Activated CD4-positive, alpha-beta T cell treated with anti-CD3 and anti-CD28 coated beads, Interleukin-2, amount 10 ng/mL, durations not matched to agents 24 days and 14 days (primary cell): ENCODE data around the gene MRPL9. TPM values are rescaled to one million over a fixed set of nuclear protein-coding genes. Genes with fewer than 3 reads are reported as not detected.
"Not testable (repeated sequence)": the region's sequence is repeated elsewhere in the genome, so short reads cannot be mapped to it uniquely, and the experiment has no call there.

Experiments used
- DNase-seq: peaks from one replicate; pipeline ENCODE4 v3.0.0; 2022
- H3K27ac Mint-ChIP-seq: one replicate; pipeline ENCODE4 v1.8.0; 2022; ENCODE audit warnings: mild to moderate bottlenecking, mixed read lengths
- H3K27me3 Mint-ChIP-seq: one replicate; pipeline ENCODE4 v1.8.0; 2022; ENCODE audit warnings: mixed read lengths
- H3K36me3 Mint-ChIP-seq: one replicate; pipeline ENCODE4 v1.8.0; 2022; ENCODE audit warnings: low read depth, mild to moderate bottlenecking, mixed read lengths
- H3K4me1 Mint-ChIP-seq: one replicate; pipeline ENCODE4 v1.8.0; 2021; ENCODE audit warnings: mixed read lengths
- H3K4me3 Mint-ChIP-seq: one replicate; pipeline ENCODE4 v1.8.0; 2022; ENCODE audit warnings: mild to moderate bottlenecking, moderate library complexity, mixed read lengths
- H3K9me3 Mint-ChIP-seq: one replicate; pipeline ENCODE4 v1.8.0; 2021; ENCODE audit warnings: mixed read lengths
- intact Hi-C: fragments of 100-400 bp; cut with micrococcal nuclease; formaldehyde crosslinking; loops from one replicate; pipeline ENCODE4 v1.15.1; 2023
- total RNA-seq: library from RNA; stranded (reverse); gene quantifications from 2 replicates; pipeline ENCODE4 v1.2.3, GENCODE V29; 2022

MRPL9 gene
- total RNA-seq, 1 donor from 2014 or later, result 136 TPM

DNA sequence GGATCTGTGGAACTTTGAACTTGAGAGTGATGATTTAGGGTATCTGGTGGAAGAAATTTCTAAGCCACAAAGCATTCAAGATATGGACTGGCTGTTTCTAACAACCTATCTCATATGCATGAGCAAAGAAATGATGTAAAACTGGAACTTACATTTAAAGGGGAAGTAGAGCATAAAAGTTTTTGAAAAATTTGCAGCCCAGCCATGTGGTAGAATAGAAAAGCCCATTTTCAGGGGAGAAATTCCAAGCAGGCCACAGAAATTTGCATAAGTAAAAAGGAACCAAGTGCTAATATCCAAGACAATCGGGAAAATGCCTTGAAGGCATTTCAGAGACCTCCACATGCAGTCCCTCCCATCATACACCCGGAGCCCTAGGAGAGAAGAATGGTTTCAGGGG lies 26.3 kb downstream of the MRPL9 start:
- Mint-ChIP-seq H3K4me3 (no peak overlapping the region), H3K27me3 (peaks cover 7% of the 10 kb centered on the region), H3K36me3 (peaks cover 2% of the 10 kb centered on the region), H3K27ac (no peak overlapping the region), H3K4me1 (peaks cover 8% of the 10 kb centered on the region), H3K9me3 (peaks cover 7% of the 10 kb centered on the region)
- no peak for DNase-seq
- intact Hi-C loops, result no loop called here

GRCh38 chr1:151733995-151734394 lies 29.3 kb downstream of the MRPL9 start:
- not testable (repeated sequence) for H3K4me3 Mint-ChIP-seq, H3K4me1 Mint-ChIP-seq, DNase-seq, H3K9me3 Mint-ChIP-seq, H3K27ac Mint-ChIP-seq, H3K36me3 Mint-ChIP-seq
- H3K27me3 Mint-ChIP-seq, result peaks cover 14% of the 10 kb centered on the region
- intact Hi-C loops, result loop anchor here (2.0 kb wide), 1 partner anchor 139 kb away; no protein-coding TSS in a partner anchor

GRCh38 chr1:151733126-151733525 lies 30.2 kb downstream of the MRPL9 start:
- H3K27ac Mint-ChIP-seq, result no peak overlapping the region
- H3K27me3 Mint-ChIP-seq, result peaks cover 19% of the 10 kb centered on the region
- H3K4me3 Mint-ChIP-seq, result no peak overlapping the region
- H3K36me3 Mint-ChIP-seq, result peaks cover 2% of the 10 kb centered on the region
- intact Hi-C loops, result no loop called here
- H3K4me1 Mint-ChIP-seq, result peaks cover 3% of the 10 kb centered on the region
- H3K9me3 Mint-ChIP-seq, result peaks cover 3% of the 10 kb centered on the region
- no peak for DNase-seq

DNA sequence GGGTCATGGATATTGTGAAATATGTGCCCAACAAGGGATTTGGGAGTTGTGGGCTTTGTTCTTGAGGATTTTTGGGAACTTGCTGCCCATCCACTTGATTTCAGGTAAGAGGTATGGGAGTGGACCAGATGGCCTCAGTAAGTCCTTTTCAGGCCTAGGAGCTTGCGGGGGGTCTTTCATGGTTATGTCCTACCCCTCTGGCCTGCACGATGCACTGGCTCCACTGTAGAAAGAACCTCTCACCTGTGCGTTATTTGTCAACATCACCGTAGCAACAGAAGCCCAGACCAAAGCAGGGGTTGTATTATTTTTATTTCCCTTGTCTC lies 33.4 kb downstream of the MRPL9 start:
- DNase-seq, result no peak
- Mint-ChIP-seq H3K27ac (no peak overlapping the region), H3K9me3 (no peaks in the 10 kb centered on the region), H3K4me3 (no peak overlapping the region), H3K4me1 (peaks cover 3% of the 10 kb centered on the region), H3K27me3 (peaks cover 35% of the 10 kb centered on the region), H3K36me3 (no peaks in the 10 kb centered on the region)
- intact Hi-C loops, result no loop called here

GRCh38 chr1:151729157-151729965 lies 33.9 kb downstream of the MRPL9 start:
- intact Hi-C loops, result no loop called here
- Mint-ChIP-seq H3K4me1 (peaks cover 2% of the 10 kb centered on the region), H3K27ac (no peak overlapping the region), H3K27me3 (peaks cover 36% of the 10 kb centered on the region), H3K4me3 (no peak overlapping the region), H3K36me3 (no peaks in the 10 kb centered on the region), H3K9me3 (no peaks in the 10 kb centered on the region)
- DNase-seq, result no peak

GRCh38 chr1:151728151-151729054 lies 34.9 kb downstream of the MRPL9 start:
- Mint-ChIP-seq H3K27ac (no peak overlapping the region), H3K36me3 (no peaks in the 10 kb centered on the region), H3K4me1 (peaks cover 2% of the 10 kb centered on the region), H3K9me3 (no peaks in the 10 kb centered on the region), H3K4me3 (no peak overlapping the region), H3K27me3 (peaks cover 46% of the 10 kb centered on the region)
- DNase-seq, result no peak
- intact Hi-C loops, result no loop called here

DNA sequence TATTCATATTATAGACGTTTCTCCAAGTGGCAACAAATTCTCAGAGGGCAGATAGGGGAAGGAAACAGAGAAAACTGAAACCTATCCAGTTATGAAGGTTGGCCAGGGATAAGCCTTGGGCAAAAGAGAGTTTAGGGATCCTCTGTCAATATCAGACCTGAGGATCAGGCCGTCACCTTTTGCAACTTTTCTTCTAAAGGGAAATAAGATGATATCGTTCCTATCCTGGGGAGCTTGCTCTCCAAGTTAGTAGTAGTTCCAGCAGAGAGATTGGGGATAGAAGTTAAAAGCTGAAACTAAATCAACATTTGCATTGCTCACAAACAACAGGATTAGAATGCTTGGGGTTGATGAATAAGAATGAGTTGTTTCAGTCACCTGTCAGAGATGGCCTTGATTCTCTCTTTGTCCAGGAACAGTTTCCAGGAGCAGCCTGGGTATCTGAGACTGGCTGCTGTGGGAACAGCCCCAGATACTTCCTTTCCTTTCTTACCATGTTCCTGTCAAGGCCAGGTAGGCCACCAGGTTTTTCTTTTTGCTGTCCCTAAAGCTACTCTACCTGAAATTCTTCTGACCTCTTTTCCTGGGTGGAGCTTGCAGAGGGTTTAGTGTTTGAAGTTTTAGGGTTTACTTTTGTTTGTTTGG lies 39.4 kb downstream of the MRPL9 start:
- H3K4me3 Mint-ChIP-seq, result no peak overlapping the region
- no peaks in the 10 kb centered on the region for H3K9me3 Mint-ChIP-seq
- intact Hi-C loops, result loop anchor here (5.0 kb wide), 1 partner anchor 282 kb away; no protein-coding TSS in a partner anchor
- DNase-seq, result no peak
- no peaks in the 10 kb centered on the region for H3K36me3 Mint-ChIP-seq
- H3K27ac Mint-ChIP-seq, result no peak overlapping the region
- H3K27me3 Mint-ChIP-seq, result peaks cover 69% of the 10 kb centered on the region
- H3K4me1 Mint-ChIP-seq, result peaks cover 16% of the 10 kb centered on the region

GRCh38 chr1:151721788-151722510 lies 41.3 kb downstream of the MRPL9 start:
- Mint-ChIP-seq H3K27me3 (peaks cover 79% of the 10 kb centered on the region), H3K4me1 (peaks cover 20% of the 10 kb centered on the region), H3K9me3 (no peaks in the 10 kb centered on the region), H3K36me3 (no peaks in the 10 kb centered on the region), H3K27ac (no peak overlapping the region), H3K4me3 (peak overlapping the region; percentile 85)
- intact Hi-C loops, result loop anchor here (1.0 to 5.0 kb wide), 2 partner anchors 68 to 280 kb away; partner anchors contain the start of gene TDRKH
- no peak for DNase-seq

GRCh38 chr1:151720974-151721787 lies 42.1 kb downstream of the MRPL9 start, which contains the start of gene RIIAD1:
RIIAD1 (plus strand) TSS chr1:151721522; CDS start chr1:151721537, 15 bp downstream.
- no peaks in the 10 kb centered on the region for H3K36me3 Mint-ChIP-seq
- H3K27me3 Mint-ChIP-seq, result peaks cover 78% of the 10 kb centered on the region
- no peaks in the 10 kb centered on the region for H3K9me3 Mint-ChIP-seq
- peak; percentile 82 for DNase-seq
- H3K4me3 Mint-ChIP-seq, result peak within 1 kb of the TSS; percentile 85
- H3K4me1 Mint-ChIP-seq, result peaks cover 24% of the 10 kb centered on the region
- no peak within 1 kb of the TSS for H3K27ac Mint-ChIP-seq
- intact Hi-C loops, result loop anchor here (1.0 to 5.0 kb wide), 2 partner anchors 69 to 279 kb away; partner anchors contain the start of gene TDRKH

- H3K27me3 Mint-ChIP-seq, result peaks cover 78% of the 10 kb centered on the region
- peak; percentile 69 for DNase-seq
- no peaks in the 10 kb centered on the region for H3K36me3 Mint-ChIP-seq
- H3K27ac Mint-ChIP-seq, result no peak overlapping the region
- H3K4me1 Mint-ChIP-seq, result peaks cover 23% of the 10 kb centered on the region
- H3K9me3 Mint-ChIP-seq, result no peaks in the 10 kb centered on the region
- intact Hi-C loops, result loop anchor here (5.0 kb wide), 1 partner anchor 278 kb away; no protein-coding TSS in a partner anchor
- peak overlapping the region; percentile 81 for H3K4me3 Mint-ChIP-seq
Observed at GRCh38 chr1:151720554-151720953, 42.7 kb downstream of the MRPL9 start.

DNA sequence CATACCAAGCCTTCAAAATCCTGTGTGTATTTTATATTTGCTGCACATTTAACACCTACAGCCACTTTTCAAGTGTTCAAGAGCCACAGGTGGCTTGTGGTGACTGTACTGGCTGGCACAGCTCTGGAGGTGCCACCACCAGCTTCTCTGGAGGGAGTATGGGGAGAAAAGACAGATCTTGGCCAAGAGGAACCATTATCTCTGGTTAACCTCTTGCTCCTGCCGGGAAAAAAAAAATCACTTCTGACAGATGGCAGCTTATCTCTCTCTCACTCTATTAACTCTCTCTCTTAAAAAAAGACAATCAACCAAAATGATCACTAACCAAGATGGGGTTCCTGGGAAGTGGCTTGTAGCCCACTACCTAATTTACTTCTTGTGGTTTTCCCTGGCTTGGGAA lies 43.2 kb downstream of the MRPL9 start:
- Mint-ChIP-seq H3K9me3 (no peaks in the 10 kb centered on the region), H3K27me3 (peaks cover 81% of the 10 kb centered on the region), H3K27ac (no peak overlapping the region), H3K4me1 (peaks cover 23% of the 10 kb centered on the region), H3K4me3 (peak overlapping the region; percentile 0), H3K36me3 (no peaks in the 10 kb centered on the region)
- DNase-seq, result no peak
- intact Hi-C loops, result loop anchor here (5.0 kb wide), 1 partner anchor 278 kb away; no protein-coding TSS in a partner anchor

GRCh38 chr1:151718666-151719065 lies 44.6 kb downstream of the MRPL9 start:
- H3K27ac Mint-ChIP-seq, result no peak overlapping the region
- no peaks in the 10 kb centered on the region for H3K36me3 Mint-ChIP-seq
- peaks cover 81% of the 10 kb centered on the region for H3K27me3 Mint-ChIP-seq
- H3K4me1 Mint-ChIP-seq, result peaks cover 23% of the 10 kb centered on the region
- no peak overlapping the region for H3K4me3 Mint-ChIP-seq
- H3K9me3 Mint-ChIP-seq, result no peaks in the 10 kb centered on the region
- no peak for DNase-seq
- intact Hi-C loops, result loop anchor here (1.0 kb wide), 1 partner anchor 118 kb away; no protein-coding TSS in a partner anchor
